Breast epithelium (tissue), 3 donors: ENCODE data around the gene ABCC11.
A peak's percentile ranks its signal among the peaks of the same experiment; 100 is the strongest.

Source experiments
- POLR2A ChIP-seq: fragments of 450-650 bp; IDR thresholded peaks from one replicate; pipeline ENCODE4 v1.6.1; 2016; ENCODE audit warnings: antibody characterized with exemption, mild to moderate bottlenecking, moderate library complexity
- POLR2AphosphoS5 ChIP-seq, 3 donors: sonication (generic); formaldehyde crosslinking; IDR thresholded peaks; one replicate each; pipeline ENCODE4 v1.6.1; 2017; ENCODE audit warnings: antibody characterized with exemption in 3 of 3
- TF ChIP-seq, protein P1 (sequence below), 3 donors: fragments of 450-650 bp; IDR thresholded peaks; one replicate each; pipeline ENCODE4 v1.5.1; 2016 to 2017; ENCODE audit warnings: antibody characterized with exemption in 3 of 3, mild to moderate bottlenecking in 3 of 3, moderate library complexity in 3 of 3

DNA sequence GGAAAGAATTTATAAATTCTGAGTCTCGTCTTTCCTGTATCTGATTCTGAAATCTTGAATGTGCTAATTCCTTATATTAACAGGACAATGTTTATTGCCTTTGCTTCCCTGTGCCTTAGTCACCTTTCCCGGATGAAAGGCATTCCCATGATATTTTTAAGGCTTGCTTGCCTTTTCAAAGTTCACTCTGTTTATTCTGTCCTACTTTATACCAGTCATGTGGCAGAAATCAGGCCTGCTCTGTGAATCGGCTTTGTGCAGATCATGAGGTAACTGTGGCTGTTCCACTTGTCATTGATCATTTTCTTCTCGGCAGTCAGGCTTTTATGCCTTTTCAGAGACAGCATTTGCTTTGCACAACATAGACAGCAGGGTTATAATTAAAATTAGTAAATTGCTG, 28.8 kb upstream of the ABCC11 start:
- TF ChIP-seq POLR2A (no peak), POLR2AphosphoS5 (IDR thresholded peaks at IDR 0.05) (peak in 1 of 3 donors; percentile 28)
- TF ChIP-seq, protein P1, sequence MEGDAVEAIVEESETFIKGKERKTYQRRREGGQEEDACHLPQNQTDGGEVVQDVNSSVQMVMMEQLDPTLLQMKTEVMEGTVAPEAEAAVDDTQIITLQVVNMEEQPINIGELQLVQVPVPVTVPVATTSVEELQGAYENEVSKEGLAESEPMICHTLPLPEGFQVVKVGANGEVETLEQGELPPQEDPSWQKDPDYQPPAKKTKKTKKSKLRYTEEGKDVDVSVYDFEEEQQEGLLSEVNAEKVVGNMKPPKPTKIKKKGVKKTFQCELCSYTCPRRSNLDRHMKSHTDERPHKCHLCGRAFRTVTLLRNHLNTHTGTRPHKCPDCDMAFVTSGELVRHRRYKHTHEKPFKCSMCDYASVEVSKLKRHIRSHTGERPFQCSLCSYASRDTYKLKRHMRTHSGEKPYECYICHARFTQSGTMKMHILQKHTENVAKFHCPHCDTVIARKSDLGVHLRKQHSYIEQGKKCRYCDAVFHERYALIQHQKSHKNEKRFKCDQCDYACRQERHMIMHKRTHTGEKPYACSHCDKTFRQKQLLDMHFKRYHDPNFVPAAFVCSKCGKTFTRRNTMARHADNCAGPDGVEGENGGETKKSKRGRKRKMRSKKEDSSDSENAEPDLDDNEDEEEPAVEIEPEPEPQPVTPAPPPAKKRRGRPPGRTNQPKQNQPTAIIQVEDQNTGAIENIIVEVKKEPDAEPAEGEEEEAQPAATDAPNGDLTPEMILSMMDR (IDR thresholded peaks at IDR 0.05), result no peak
